H9 (cell line): Measurements from ENCODE around the gene PLIN3. TPM values are rescaled to one million over a fixed set of nuclear protein-coding genes. Genes with fewer than 3 reads are reported as not detected.

Experiments used
- DNase-seq: peaks from one replicate; pipeline ENCODE4 v3.0.0-alpha.2; 2017
- H2AFZ ChIP-seq: one replicate; pipeline ENCODE4 v1.6.1; 2013; ENCODE audit warnings: mild to moderate bottlenecking, low read length, control low read depth, moderate library complexity
- H2AK5ac ChIP-seq: 2 replicates; pipeline ENCODE4 v1.6.1; 2013; ENCODE audit warnings: low read length, control low read depth, mixed read lengths; ENCODE audit not compliant: insufficient read length
- H2BK120ac ChIP-seq: one replicate; pipeline ENCODE4 v1.6.1; 2013; ENCODE audit warnings: low read depth, mild to moderate bottlenecking, low read length, control low read depth, inconsistent platforms; ENCODE audit not compliant: poor library complexity, severe bottlenecking
- H2BK12ac ChIP-seq: 2 replicates; pipeline ENCODE4 v1.6.1; 2013; ENCODE audit warnings: low read length, control low read depth, mixed read lengths, low read depth; ENCODE audit not compliant: insufficient read length
- H2BK15ac ChIP-seq: 2 replicates; pipeline ENCODE4 v1.6.1; 2013; ENCODE audit warnings: low read depth, low read length, control low read depth
- H2BK20ac ChIP-seq: one replicate; pipeline ENCODE4 v1.6.1; 2013; ENCODE audit warnings: low read depth, mild to moderate bottlenecking, low read length, control low read depth, inconsistent platforms; ENCODE audit not compliant: poor library complexity, severe bottlenecking
- H2BK5ac ChIP-seq: 2 replicates; pipeline ENCODE4 v1.6.1; 2013; ENCODE audit warnings: low read length, control low read depth, mixed read lengths; ENCODE audit not compliant: insufficient read length
- H3K14ac ChIP-seq: 2 replicates; pipeline ENCODE4 v1.6.1; 2013; ENCODE audit warnings: low read length, control low read depth; ENCODE audit not compliant: insufficient read depth
- H3K18ac ChIP-seq: 2 replicates; pipeline ENCODE4 v1.6.1; 2013; ENCODE audit warnings: low read depth, mild to moderate bottlenecking, mixed read lengths, low read length, control low read depth; ENCODE audit not compliant: insufficient read length
- H3K23ac ChIP-seq: 2 replicates; pipeline ENCODE4 v1.6.1; 2013; ENCODE audit warnings: low read length, control low read depth, mixed read lengths, low read depth; ENCODE audit not compliant: insufficient read length
- H3K23me2 ChIP-seq: 2 replicates; pipeline ENCODE4 v1.6.1; 2013; ENCODE audit warnings: low read depth, mild to moderate bottlenecking, mixed read lengths, low read length, control low read depth; ENCODE audit not compliant: insufficient read length, poor library complexity, severe bottlenecking
- H3K27ac ChIP-seq: 2 replicates; pipeline ENCODE4 v1.5.1; 2013; ENCODE audit warnings: low read length, control low read depth, mixed read lengths, low read depth; ENCODE audit not compliant: insufficient read length
- H3K27me3 ChIP-seq: 2 replicates; pipeline ENCODE4 v1.6.1; 2013; ENCODE audit warnings: low read length, control low read depth, inconsistent platforms; ENCODE audit not compliant: insufficient read depth
- H3K4ac ChIP-seq: 2 replicates; pipeline ENCODE4 v1.6.1; 2013; ENCODE audit warnings: low read depth, mild to moderate bottlenecking, control low read depth, inconsistent platforms, low read length, moderate library complexity
- H3K4me1 ChIP-seq: 2 replicates; pipeline ENCODE4 v1.6.1; 2013; ENCODE audit warnings: low read length, control low read depth, inconsistent platforms; ENCODE audit not compliant: insufficient read depth
- H3K4me2 ChIP-seq: 2 replicates; pipeline ENCODE4 v1.6.1; 2013; ENCODE audit warnings: low read length, control low read depth, mixed read lengths; ENCODE audit not compliant: insufficient read length, insufficient read depth
- H3K56ac ChIP-seq: 2 replicates; pipeline ENCODE4 v1.6.1; 2013; ENCODE audit warnings: low read depth, mild to moderate bottlenecking, mixed read lengths, low read length, control low read depth; ENCODE audit not compliant: insufficient read length
- H3K79me1 ChIP-seq: 2 replicates; pipeline ENCODE4 v1.6.1; 2013; ENCODE audit warnings: low read depth, mild to moderate bottlenecking, moderate library complexity, low read length, control low read depth, inconsistent platforms; ENCODE audit not compliant: insufficient read depth, poor library complexity, severe bottlenecking
- H3K79me2 ChIP-seq: 2 replicates; pipeline ENCODE4 v1.6.1; 2013; ENCODE audit warnings: low read length, control low read depth, inconsistent platforms; ENCODE audit not compliant: insufficient read depth
- H3K9ac ChIP-seq: 2 replicates; pipeline ENCODE4 v1.6.1; 2013; ENCODE audit warnings: low read length, control low read depth, mixed read lengths; ENCODE audit not compliant: insufficient read length; ENCODE audit errors: extremely low read depth
- H3K9me3 ChIP-seq: one replicate; pipeline ENCODE4 v1.6.1; 2013; ENCODE audit warnings: low read depth, low read length, inconsistent platforms; ENCODE audit not compliant: control insufficient read depth
- H3T11ph ChIP-seq: one replicate; pipeline ENCODE4 v1.6.1; 2013; ENCODE audit warnings: mild to moderate bottlenecking, low read length, control low read depth, inconsistent platforms
- H4K20me1 ChIP-seq: one replicate; pipeline ENCODE4 v1.6.1; 2013; ENCODE audit not compliant: control insufficient read depth, insufficient read length, insufficient read depth
- H4K5ac ChIP-seq: 2 replicates; pipeline ENCODE4 v1.6.1; 2013; ENCODE audit warnings: low read depth, mild to moderate bottlenecking, mixed read lengths, low read length, control low read depth; ENCODE audit not compliant: insufficient read length
- H4K8ac ChIP-seq: replicated peaks from 2 replicates; pipeline ENCODE4 v1.6.1; 2013; ENCODE audit warnings: low read length, control low read depth, mixed read lengths, low read depth; ENCODE audit not compliant: insufficient read length
- H4K91ac ChIP-seq: 2 replicates; pipeline ENCODE4 v1.6.1; 2013; ENCODE audit warnings: low read depth, mild to moderate bottlenecking, moderate library complexity, mixed read lengths, low read length, control low read depth; ENCODE audit not compliant: insufficient read length
- H3K27ac Mint-ChIP-seq, 3 experiments: 2 replicates in 2 of 3; 3 replicates in 1 of 3; pipeline ENCODE4 v1.8.0; 2020 to 2021; ENCODE audit warnings: mixed read lengths in 3 of 3, mild to moderate bottlenecking in 1 of 3, moderate library complexity in 1 of 3
- H3K27me3 Mint-ChIP-seq: 2 replicates; pipeline ENCODE4 v1.8.0; 2021; ENCODE audit warnings: low read depth, mild to moderate bottlenecking, moderate library complexity, mixed read lengths
- H3K36me3 Mint-ChIP-seq, 3 experiments: 2 replicates in 2 of 3; 3 replicates in 1 of 3; pipeline ENCODE4 v1.8.0; 2020 to 2021; ENCODE audit warnings: low read depth in 3 of 3, mixed read lengths in 3 of 3; ENCODE audit not compliant: insufficient read depth in 1 of 3
- H3K4me1 Mint-ChIP-seq, 2 experiments: 2 replicates each; pipeline ENCODE4 v1.8.0; 2020; ENCODE audit warnings: mixed read lengths in 2 of 2
- H3K4me3 Mint-ChIP-seq, 2 experiments: 2 replicates in 1 of 2; 3 replicates in 1 of 2; pipeline ENCODE4 v1.8.0; 2020 to 2021; ENCODE audit warnings: mild to moderate bottlenecking in 2 of 2, mixed read lengths in 2 of 2, moderate library complexity in 1 of 2
- H3K9me3 Mint-ChIP-seq, 2 experiments: 2 replicates in 1 of 2; 3 replicates in 1 of 2; pipeline ENCODE4 v1.8.0; 2020; ENCODE audit warnings: mild to moderate bottlenecking in 2 of 2, mixed read lengths in 2 of 2, moderate library complexity in 1 of 2
- WGBS: extraction: QIAGEN DNeasy Blood & Tissue Kit; methylation state at CpG from one replicate; pipeline ENCODE4 v1.1.7; 2013; ENCODE audit warnings: missing lambda C conversion rate, low lambda C conversion rate, mixed read lengths; ENCODE audit not compliant: insufficient read length; ENCODE audit errors: extremely low coverage; 5-methylcytosine and 5-hydroxymethylcytosine counted together
- total RNA-seq: library from RNA; stranded (reverse); gene quantifications from 2 replicates; pipeline ENCODE4 v1.2.1, GENCODE V29; 2021
- TF ChIP-seq, protein P1 (sequence below): fragments of 200-600 bp; sonication (generic); conservative IDR thresholded peaks from 3 replicates; pipeline ENCODE4 v1.8.0; 2021; ENCODE audit warnings: antibody characterized with exemption, mild to moderate bottlenecking

PLIN3 gene
- total RNA-seq, 1 experiment from 2014 or later: 61.8 TPM

DNA sequence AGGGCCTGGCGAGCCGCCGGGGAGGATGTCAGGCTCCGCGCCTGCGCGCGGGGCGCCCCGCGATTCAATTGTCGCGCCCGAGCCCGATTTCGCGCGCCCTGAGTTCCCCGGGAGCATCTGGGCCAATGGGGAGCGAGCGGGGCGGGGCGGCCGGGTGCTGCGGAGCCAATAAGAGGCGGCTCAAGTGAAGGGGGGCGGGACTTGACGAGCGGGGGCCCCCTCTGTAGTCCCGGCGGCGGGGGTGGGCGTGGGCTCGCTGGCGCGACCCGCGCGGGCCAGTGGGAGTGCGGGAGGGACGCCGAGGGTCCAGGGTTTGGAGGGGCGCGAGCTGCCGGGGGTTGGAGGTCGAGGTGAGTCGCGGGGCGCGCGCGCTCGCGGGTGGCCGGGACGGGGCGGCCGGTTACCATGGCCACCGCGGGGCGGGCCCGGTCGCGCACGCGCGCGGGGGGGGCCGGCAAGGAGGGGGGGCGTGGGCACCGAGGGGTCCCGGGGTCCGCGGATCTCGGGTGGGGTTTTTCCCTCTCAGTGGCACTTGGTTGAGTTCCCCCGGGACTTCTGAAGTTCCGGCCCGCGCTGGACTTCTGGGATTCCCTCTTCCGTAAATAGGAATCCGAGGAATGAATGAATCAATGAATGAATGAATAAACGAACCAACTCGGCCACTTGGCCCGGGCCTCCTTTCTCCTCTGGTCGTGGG lies 42.6 kb upstream of the PLIN3 start:
- Histone ChIP-seq H3K23ac (no peak overlapping the region), H4K91ac (no peak overlapping the region), H2BK15ac (no peak overlapping the region), H3K27me3 (no peaks in the 10 kb centered on the region), H4K8ac (no peak overlapping the region), H3K4ac (no peak overlapping the region), H3K9ac (peak overlapping the region; percentile 63), H2BK5ac (no peak overlapping the region), H3K9me3 (no peaks in the 10 kb centered on the region), H3T11ph (no peak overlapping the region), H3K4me1 (no peaks in the 10 kb centered on the region; the same call in 1 of the 2 replicates), H3K14ac (no peak overlapping the region; the same call in 1 of the 2 replicates), H2BK120ac (no peak overlapping the region), H4K20me1 (peaks cover 4% of the 10 kb centered on the region), H3K4me2 (peak overlapping the region; percentile 74), H4K5ac (no peak overlapping the region), H2AK5ac (no peak overlapping the region), H3K18ac (peak overlapping the region; percentile 51), H3K23me2 (peaks cover 7% of the 10 kb centered on the region), H2AFZ (no peak overlapping the region), H3K27ac (no peak overlapping the region), H2BK12ac (no peak overlapping the region), H2BK20ac (no peak overlapping the region), H3K79me1 (no peaks in the 10 kb centered on the region), H3K56ac (no peak overlapping the region), H3K79me2 (peaks cover 13% of the 10 kb centered on the region; the same call in 1 of the 2 replicates)
- Mint-ChIP-seq H3K9me3 (no peaks in the 10 kb centered on the region), H3K4me1 (peaks cover 34 to 35% of the 10 kb centered on the region in 2 experiments), H3K27ac (peak overlapping the region in 1 of 3 experiments; percentile 87; a peak in 1 of 7 replicates), H3K36me3 (peaks cover 12 to 46% (median 36%) of the 10 kb centered on the region in 3 experiments; a peak in 6 of 7 replicates), H3K4me3 (peak overlapping the region; percentile 79 to 89), H3K27me3 (peaks cover 26% of the 10 kb centered on the region)
- WGBS: no CpG with 5 or more reads among the region's 85 CpGs
- peak; percentile 90 for DNase-seq
- TF ChIP-seq, protein P1, sequence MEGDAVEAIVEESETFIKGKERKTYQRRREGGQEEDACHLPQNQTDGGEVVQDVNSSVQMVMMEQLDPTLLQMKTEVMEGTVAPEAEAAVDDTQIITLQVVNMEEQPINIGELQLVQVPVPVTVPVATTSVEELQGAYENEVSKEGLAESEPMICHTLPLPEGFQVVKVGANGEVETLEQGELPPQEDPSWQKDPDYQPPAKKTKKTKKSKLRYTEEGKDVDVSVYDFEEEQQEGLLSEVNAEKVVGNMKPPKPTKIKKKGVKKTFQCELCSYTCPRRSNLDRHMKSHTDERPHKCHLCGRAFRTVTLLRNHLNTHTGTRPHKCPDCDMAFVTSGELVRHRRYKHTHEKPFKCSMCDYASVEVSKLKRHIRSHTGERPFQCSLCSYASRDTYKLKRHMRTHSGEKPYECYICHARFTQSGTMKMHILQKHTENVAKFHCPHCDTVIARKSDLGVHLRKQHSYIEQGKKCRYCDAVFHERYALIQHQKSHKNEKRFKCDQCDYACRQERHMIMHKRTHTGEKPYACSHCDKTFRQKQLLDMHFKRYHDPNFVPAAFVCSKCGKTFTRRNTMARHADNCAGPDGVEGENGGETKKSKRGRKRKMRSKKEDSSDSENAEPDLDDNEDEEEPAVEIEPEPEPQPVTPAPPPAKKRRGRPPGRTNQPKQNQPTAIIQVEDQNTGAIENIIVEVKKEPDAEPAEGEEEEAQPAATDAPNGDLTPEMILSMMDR: no peak
